GM12878 (cell line): Measurements from ENCODE around the gene TMEM53. TPM values are rescaled to one million over a fixed set of nuclear protein-coding genes. Genes with fewer than 3 reads are reported as not detected.

Experiments used
- ATAC-seq: fragments of 200-7000 bp; cut with Tn5 transposase; 3 replicates; pipeline ENCODE4 v1.9.1; 2020; ENCODE audit warnings: mild to moderate bottlenecking, moderate library complexity
- BruUV-seq: library from RNA; stranded (reverse); fragments of 400-500 nt; replicated peaks from 2 replicates; lab custom pipeline; 2021; lab: Mats Ljungman, UMichigan
- CTCF ChIA-PET: fragments of 300-600 bp; sonication (Branson Sonifier 250); formaldehyde crosslinking; extraction: SDS; loops from one replicate; lab custom pipeline; 2021; ENCODE audit warnings: inconsistent platforms; lab: Yijun Ruan, JAX
- POLR2A ChIA-PET: fragments of 350-600 bp; formaldehyde crosslinking; extraction: SDS; loops from one replicate; lab custom pipeline; 2021; ENCODE audit warnings: inconsistent platforms; lab: Charles Lee
- RAD21 ChIA-PET: fragments of 300-600 bp; sonication (Branson Sonifier 250); formaldehyde crosslinking; loops from one replicate; lab custom pipeline; 2023; ENCODE audit warnings: antibody characterized with exemption; ENCODE audit not compliant: unreplicated experiment; lab: Charles Lee
- SMC1A ChIA-PET: fragments of 300-600 bp; sonication (Branson Sonifier 250); formaldehyde crosslinking; loops from one replicate; lab custom pipeline; 2023; ENCODE audit not compliant: unreplicated experiment, uncharacterized antibody; lab: Charles Lee
- DNase-seq: peaks from one replicate; pipeline ENCODE4 v3.0.0-alpha.2; 2011; ENCODE audit warnings: low read depth, low spot score
- FAIRE-seq: peaks from 3 replicates; lab custom pipeline; 2011; peaks lifted over from hg19 to GRCh38; lab: Jason Lieb, UNC
- H2AFZ ChIP-seq: 2 replicates; pipeline ENCODE4 v1.6.0; 2011; ENCODE audit warnings: low read depth, low read length, control low read depth; ENCODE audit not compliant: control insufficient read depth
- H3K27ac ChIP-seq: 2 replicates; pipeline ENCODE4 v1.5.1; 2011; ENCODE audit warnings: control low read depth; ENCODE audit not compliant: control insufficient read depth, insufficient read depth
- H3K27me3 ChIP-seq, 2 experiments: replicated peaks in 1 of 2; 2 replicates each; pipeline versions ENCODE4 v1.6.0 to v1.6.1; 2011; ENCODE audit warnings: low read length in 1 of 2; ENCODE audit not compliant: control insufficient read depth in 2 of 2, insufficient read depth in 2 of 2
- H3K36me3 ChIP-seq, 2 experiments: 2 replicates each; pipeline ENCODE4 v1.5.1; 2011; ENCODE audit warnings: low read length in 1 of 2; ENCODE audit not compliant: control insufficient read depth in 2 of 2, insufficient read depth in 2 of 2
- H3K4me1 ChIP-seq: 2 replicates; pipeline ENCODE4 v1.6.1; 2011; ENCODE audit warnings: mild to moderate bottlenecking, low read length, moderate library complexity, mixed read lengths; ENCODE audit not compliant: control insufficient read depth, insufficient read depth
- H3K4me2 ChIP-seq: 2 replicates; pipeline ENCODE4 v1.6.0; 2011; ENCODE audit warnings: control low read depth; ENCODE audit not compliant: control insufficient read depth, insufficient read depth
- H3K4me3 ChIP-seq: fragments of 200-600 bp; sonication (generic); 2 replicates; pipeline ENCODE4 v1.5.1; 2016
- H3K79me2 ChIP-seq: 2 replicates; pipeline ENCODE4 v1.6.0; 2011; ENCODE audit warnings: low read length; ENCODE audit not compliant: control insufficient read depth, insufficient read depth
- H3K9ac ChIP-seq: 2 replicates; pipeline ENCODE4 v1.8.0; 2011; ENCODE audit warnings: low read length, control low read depth, mixed read lengths; ENCODE audit not compliant: control insufficient read depth, insufficient read depth
- H3K9me3 ChIP-seq: replicated peaks from 3 replicates; pipeline ENCODE4 v1.5.1; 2011; ENCODE audit warnings: mild to moderate bottlenecking, low read length; ENCODE audit not compliant: control insufficient read depth, insufficient read depth
- H4K20me1 ChIP-seq: 2 replicates; pipeline ENCODE4 v1.6.0; 2011; ENCODE audit not compliant: control insufficient read depth, insufficient read depth
- CBFB ChIP-seq: IDR thresholded peaks from 2 replicates; pipeline ENCODE4 v1.6.1; 2016; ENCODE audit warnings: antibody characterized with exemption, low read depth
- POLR2A ChIP-seq: IDR thresholded peaks from 2 replicates; pipeline ENCODE4 v1.6.1; 2011; ENCODE audit warnings: low read depth, mild to moderate bottlenecking, low read length
- SIX5 ChIP-seq: IDR thresholded peaks from 2 replicates; pipeline ENCODE4 v1.6.1; 2011; ENCODE audit warnings: mild to moderate bottlenecking, low read depth, low read length, moderate library complexity; ENCODE audit not compliant: severe bottlenecking
- WGBS: methylation state at CpG from one replicate; pipeline ENCODE4 v1.1.6; 2016; ENCODE audit warnings: low lambda C conversion rate; ENCODE audit not compliant: insufficient replicate concordance, insufficient coverage; ENCODE audit errors: missing lambda C conversion rate; 5-methylcytosine and 5-hydroxymethylcytosine counted together
- in situ Hi-C: fragments of 300-500 bp; cut with MboI; formaldehyde crosslinking; loops from 9 replicates; pipeline ENCODE4 v1.14.3; 2018; ENCODE audit warnings: mixed read lengths
- intact Hi-C: fragments of 100-400 bp; cut with micrococcal nuclease; formaldehyde crosslinking; loops from one replicate; pipeline ENCODE4 v1.14.2; 2022; ENCODE audit not compliant: unreplicated experiment
- polyA plus RNA-seq, 11 experiments: library from polyadenylated mRNA; depleted of rRNA in 4 of 11; unstranded in 6 of 11; stranded (reverse) in 5 of 11; fragments of >200 nt; fragmentation: Nextera tagmentation in 4 of 11; fragmentation: Illumina TruSeq in 1 of 11; extraction: Ambion mirVana in 4 of 11; extraction: Trizol in 1 of 11; gene quantifications; 1 replicate in 1 of 11; 2 replicates in 10 of 11; pipeline versions ENCODE4 v1.2.1 to v1.2.3, GENCODE V29; 2011 to 2016; ENCODE audit warnings: inconsistent platforms in 2 of 11, missing spikeins in 2 of 11, low read depth in 1 of 11
- total RNA-seq, 4 experiments: library from RNA; depleted of rRNA in 3 of 4; stranded (reverse); fragments of >200 nt in 3 of 4; fragmentation: Illumina TruSeq in 1 of 4; extraction: Trizol in 1 of 4; gene quantifications; 2 replicates each; pipeline versions ENCODE4 v1.2.1 to v1.2.3, GENCODE V29; 2013 to 2021
- TF ChIP-seq, protein P1 (sequence below): fragments of 450-650 bp; IDR thresholded peaks from 2 replicates; pipeline ENCODE4 v1.6.1; 2018; ENCODE audit warnings: mild to moderate bottlenecking, low read depth, moderate library complexity; ENCODE audit not compliant: partially characterized antibody

The TMEM53 gene
- total and polyA plus RNA-seq, 10 of the 15 experiments (the other 5 are each of a cell fraction or from before 2014, with no cell fraction given), result 3.1 to 23.9 (median 11.1) TPM

DNA sequence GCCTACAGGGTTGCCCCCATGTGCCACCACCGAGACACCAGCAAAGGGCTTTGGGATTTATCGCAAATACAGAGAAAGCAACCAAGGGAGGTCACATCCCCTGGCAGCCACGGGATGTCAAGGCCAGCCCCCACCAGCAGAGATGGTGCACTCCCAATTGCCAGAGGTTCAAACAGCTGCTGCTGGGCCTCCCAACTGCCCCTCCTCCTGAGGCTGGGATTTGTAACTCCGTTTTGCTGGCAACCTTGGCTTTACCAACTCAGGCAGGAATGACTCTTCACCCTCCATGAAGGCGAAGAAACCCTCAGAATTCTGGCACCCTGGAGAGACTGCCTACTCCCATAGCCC, 11.6 kb downstream of the TMEM53 start:
- Histone ChIP-seq H3K36me3 (no peaks in the 10 kb centered on the region), H3K4me3 (no peak overlapping the region), H3K4me1 (peaks cover 10% of the 10 kb centered on the region), H3K9ac (no peak overlapping the region), H3K27me3 (no peaks in the 10 kb centered on the region), H3K9me3 (no peaks in the 10 kb centered on the region), H3K79me2 (no peaks in the 10 kb centered on the region), H3K27ac (no peak overlapping the region), H3K4me2 (no peak overlapping the region), H4K20me1 (no peaks in the 10 kb centered on the region), H2AFZ (no peak overlapping the region)
- in situ Hi-C loops, result no loop called here
- 69% methylated on average over 5 of the region's 5 CpGs for WGBS
- DNase-seq (no peak), FAIRE-seq (no peak), ATAC-seq (no peak)
- ChIA-PET POLR2A (no interaction called here), RAD21 (no interaction called here), CTCF (interaction anchor here (2.8 kb wide), 1 partner anchor 10 kb away, joined by 15 read pairs; no protein-coding TSS in a partner anchor), SMC1A (interaction anchor here (2.3 kb wide), 1 partner anchor 10 kb away, joined by 7 read pairs; no protein-coding TSS in a partner anchor)
- BruUV-seq, result no TSS peak
- intact Hi-C loops, result no loop called here
- TF ChIP-seq POLR2A (no peak), CBFB (no peak), SIX5 (no peak)
- TF ChIP-seq, protein P1, sequence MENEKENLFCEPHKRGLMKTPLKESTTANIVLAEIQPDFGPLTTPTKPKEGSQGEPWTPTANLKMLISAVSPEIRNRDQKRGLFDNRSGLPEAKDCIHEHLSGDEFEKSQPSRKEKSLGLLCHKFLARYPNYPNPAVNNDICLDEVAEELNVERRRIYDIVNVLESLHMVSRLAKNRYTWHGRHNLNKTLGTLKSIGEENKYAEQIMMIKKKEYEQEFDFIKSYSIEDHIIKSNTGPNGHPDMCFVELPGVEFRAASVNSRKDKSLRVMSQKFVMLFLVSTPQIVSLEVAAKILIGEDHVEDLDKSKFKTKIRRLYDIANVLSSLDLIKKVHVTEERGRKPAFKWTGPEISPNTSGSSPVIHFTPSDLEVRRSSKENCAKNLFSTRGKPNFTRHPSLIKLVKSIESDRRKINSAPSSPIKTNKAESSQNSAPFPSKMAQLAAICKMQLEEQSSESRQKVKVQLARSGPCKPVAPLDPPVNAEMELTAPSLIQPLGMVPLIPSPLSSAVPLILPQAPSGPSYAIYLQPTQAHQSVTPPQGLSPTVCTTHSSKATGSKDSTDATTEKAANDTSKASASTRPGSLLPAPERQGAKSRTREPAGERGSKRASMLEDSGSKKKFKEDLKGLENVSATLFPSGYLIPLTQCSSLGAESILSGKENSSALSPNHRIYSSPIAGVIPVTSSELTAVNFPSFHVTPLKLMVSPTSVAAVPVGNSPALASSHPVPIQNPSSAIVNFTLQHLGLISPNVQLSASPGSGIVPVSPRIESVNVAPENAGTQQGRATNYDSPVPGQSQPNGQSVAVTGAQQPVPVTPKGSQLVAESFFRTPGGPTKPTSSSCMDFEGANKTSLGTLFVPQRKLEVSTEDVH, result no peak
